Stimulated activated CD8-positive, alpha-beta memory T cell treated with anti-CD3 and anti-CD28 coated beads, Interleukin-12 subunit alpha, Interleukin-12 subunit beta, amount 100 ng/mL, for 24 hours (primary cell): Measurements from ENCODE around the gene ECEL1.
"Not testable (repeated sequence)": the region's sequence is repeated elsewhere in the genome, so short reads cannot be mapped to it uniquely, and the experiment has no call there.

Source experiments
- DNase-seq: peaks from one replicate; pipeline ENCODE4 v3.0.0-alpha.2; 2020; ENCODE audit errors: extremely low read depth

ECEL1 gene, protein sequence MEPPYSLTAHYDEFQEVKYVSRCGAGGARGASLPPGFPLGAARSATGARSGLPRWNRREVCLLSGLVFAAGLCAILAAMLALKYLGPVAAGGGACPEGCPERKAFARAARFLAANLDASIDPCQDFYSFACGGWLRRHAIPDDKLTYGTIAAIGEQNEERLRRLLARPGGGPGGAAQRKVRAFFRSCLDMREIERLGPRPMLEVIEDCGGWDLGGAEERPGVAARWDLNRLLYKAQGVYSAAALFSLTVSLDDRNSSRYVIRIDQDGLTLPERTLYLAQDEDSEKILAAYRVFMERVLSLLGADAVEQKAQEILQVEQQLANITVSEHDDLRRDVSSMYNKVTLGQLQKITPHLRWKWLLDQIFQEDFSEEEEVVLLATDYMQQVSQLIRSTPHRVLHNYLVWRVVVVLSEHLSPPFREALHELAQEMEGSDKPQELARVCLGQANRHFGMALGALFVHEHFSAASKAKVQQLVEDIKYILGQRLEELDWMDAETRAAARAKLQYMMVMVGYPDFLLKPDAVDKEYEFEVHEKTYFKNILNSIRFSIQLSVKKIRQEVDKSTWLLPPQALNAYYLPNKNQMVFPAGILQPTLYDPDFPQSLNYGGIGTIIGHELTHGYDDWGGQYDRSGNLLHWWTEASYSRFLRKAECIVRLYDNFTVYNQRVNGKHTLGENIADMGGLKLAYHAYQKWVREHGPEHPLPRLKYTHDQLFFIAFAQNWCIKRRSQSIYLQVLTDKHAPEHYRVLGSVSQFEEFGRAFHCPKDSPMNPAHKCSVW

GRCh38 chr2:232487385-232488096 is at the start of gene ECEL1:
Gene ECEL1, minus strand, starts transcription at chr2:232487834. Its CDS starts 1,181 bp downstream, at chr2:232486653.
- no peak for DNase-seq

GRCh38 chr2:232537079-232537478 is 49.4 kb upstream of the ECEL1 start:
- no peak for DNase-seq

DNA sequence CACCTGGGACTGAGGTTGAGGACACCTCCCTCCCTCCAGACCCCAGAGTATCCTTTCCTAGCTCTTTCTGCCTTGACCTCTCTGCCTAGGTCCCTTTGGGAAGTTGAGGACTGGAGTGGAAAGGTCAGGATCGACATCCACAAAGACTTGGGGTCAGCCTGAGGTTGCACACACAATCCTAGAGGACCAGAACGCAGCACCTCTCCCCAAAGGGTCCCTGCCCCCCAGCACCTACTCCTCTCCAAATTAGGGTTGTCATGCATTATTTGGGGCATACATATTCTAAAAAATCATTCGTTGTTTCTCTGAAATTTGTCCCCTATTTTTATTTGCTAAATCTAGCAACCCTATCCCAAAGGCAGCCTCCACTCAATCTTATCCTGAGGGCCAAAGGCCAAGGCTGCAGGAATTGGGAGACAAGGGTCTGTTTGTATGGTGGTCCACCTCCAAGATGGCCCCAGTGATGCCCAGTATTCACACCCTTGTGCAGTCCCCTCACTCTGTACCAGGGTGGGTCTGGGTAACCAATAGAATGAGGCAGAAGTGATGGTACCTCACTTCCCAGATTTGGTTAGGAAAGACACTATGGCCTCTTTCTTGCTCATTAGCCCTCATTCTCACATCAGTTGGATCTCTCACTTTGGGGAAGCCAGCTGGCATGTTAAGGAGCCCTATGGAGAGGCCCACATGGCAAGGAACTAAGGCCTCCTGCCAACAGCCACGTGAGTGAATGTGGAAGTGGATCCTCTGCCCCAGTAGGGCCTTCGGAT is 48.3 kb upstream of the ECEL1 start:
- no peak for DNase-seq

GRCh38 chr2:232534940-232535651 is 47.5 kb upstream of the ECEL1 start:
- no peak for DNase-seq

- no peak for DNase-seq
These were observed 46.5 kb upstream of the ECEL1 start for GRCh38 chr2:232533944-232534710.

DNA sequence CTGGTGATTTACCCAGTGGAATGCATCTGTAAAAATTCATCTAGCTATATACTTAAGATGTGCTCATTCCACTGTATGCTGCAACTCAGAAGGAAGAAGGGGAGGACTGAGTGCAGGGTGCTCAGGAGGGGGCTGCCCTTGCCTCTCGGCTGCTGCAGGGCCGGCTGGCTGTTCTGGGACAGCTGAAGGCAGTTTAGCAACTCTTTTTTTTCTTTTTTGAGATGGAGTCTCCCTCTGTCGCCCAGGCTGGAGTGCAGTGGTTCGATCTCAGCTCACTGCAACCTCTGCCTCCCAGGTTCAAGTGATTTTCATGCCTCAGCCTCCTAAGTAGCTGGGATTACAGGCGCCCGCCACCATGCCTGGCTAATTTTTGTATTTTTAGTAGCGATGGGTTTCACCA is 45.2 kb upstream of the ECEL1 start:
- DNase-seq = not testable (repeated sequence)

DNA sequence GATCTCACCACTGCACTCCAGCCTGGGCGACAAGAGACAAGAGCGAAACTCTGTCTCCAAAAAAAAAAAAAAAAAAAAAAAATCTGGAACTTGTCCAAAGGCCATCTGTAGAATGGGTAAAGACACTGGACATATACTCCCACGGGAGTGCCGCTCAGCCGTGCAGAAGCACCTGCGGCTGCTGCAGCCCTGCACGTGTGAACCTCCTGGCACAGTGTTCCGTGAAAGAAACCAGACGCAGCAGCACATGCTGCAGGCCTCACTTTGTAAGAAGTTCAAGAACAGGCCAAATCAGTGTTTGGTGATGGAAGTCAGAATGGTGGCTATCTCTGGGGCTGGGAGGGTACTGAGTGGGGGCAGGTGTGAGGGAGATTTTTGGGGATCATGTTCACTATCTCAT is 44.8 kb upstream of the ECEL1 start:
- no peak for DNase-seq

- DNase-seq = no peak
These were observed 43.1 kb upstream of the ECEL1 start for GRCh38 chr2:232530626-232531260.

DNA sequence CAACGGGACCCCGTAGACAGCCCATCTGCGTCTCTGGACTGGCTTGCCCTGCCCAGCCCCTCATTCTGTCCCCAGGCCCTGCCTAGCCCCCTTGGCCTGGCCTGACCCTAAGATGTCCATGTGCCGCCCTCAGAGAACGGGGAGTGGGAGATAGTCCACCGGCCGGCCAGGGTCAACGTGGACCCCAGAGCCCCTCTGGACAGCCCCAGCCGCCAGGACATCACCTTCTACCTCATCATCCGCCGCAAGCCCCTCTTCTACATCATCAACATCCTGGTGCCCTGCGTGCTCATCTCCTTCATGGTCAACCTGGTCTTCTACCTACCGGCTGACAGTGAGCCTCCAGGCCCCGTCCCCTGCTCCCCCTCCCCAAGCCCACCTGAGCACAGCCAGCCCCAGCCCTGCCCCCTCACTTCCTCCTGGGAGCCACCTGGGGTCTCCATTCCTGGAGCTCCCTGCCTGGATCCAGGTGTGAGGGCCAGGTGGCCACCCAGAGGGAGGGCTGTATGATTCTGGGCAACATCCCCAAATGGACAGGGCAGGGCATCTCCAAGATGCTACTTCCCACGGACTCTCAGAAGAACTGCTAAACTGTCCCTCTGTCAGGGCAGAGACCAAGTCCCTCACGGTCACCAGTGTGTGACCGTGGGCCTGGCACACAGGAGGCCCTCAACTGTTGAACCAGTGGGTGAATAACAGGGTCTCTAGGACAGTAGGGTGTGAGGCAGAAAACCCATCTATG is 42.3 kb upstream of the ECEL1 start:
- DNase-seq = no peak

GRCh38 chr2:232528746-232529460 is 41.3 kb upstream of the ECEL1 start:
- no peak for DNase-seq

DNA sequence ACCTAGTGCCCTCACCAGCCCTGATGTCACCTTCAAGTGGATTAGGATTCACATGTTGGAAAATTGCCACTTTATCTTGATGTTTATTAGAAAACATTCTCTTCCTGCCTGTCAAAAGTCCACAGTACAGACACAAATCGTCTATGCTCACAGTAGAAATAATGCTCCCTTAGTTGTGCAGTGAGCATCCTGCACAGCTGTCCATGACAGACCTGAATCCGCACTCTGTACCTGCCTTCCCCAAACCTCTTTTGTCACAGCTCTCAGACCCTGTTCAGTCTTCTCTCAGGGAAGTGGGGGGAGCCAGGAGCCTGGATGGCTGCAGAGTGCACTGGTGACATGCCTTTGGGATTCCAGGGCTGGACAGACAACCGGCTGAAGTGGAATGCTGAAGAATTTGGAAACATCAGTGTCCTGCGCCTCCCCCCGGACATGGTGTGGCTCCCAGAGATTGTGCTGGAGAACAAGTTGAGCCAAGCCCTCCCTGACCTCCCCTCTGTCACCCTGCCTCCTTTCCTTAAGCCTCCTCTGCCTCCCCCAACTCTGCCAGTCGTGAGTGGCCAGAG is 40.4 kb upstream of the ECEL1 start:
- DNase-seq = no peak

- no peak for DNase-seq
These were observed 38.8 kb upstream of the ECEL1 start for GRCh38 chr2:232526372-232526941.

DNA sequence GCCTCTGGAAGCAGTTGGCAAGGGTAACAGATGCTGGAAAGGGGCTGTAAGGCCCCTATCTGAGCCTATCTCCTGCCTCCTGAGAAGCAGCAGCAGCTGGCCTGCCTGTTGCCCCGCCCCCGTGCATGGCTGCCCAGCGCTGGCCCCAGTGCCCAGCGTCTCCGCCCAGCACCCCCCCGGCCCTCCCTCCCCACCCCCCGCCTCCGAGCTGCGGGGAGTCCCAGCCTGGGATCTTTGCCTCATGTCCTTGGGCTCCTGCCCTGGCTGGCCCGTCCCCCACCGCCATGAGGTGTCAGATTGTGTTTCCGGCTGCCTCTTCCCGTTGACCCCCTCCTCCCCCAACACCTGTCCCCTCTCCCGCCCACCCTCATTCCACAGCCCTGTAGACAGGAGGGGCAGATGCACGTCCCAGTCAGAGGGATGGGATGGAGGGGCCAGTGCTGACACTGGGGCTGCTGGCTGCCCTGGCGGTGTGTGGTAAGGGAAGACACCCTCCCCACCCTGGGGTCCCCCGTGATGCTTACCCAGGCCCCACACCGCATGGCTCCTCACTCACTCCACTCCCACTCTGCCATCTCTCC is 38.2 kb upstream of the ECEL1 start, which contains the start of gene CHRND:
TSS of gene CHRND (plus strand) at position 370 of the 581 bp plus-strand sequence. CDS start at position 426, 56 bp downstream.
- no peak for DNase-seq

GRCh38 chr2:232525199-232525598 is 37.6 kb upstream of the ECEL1 start:
- no peak for DNase-seq

DNA sequence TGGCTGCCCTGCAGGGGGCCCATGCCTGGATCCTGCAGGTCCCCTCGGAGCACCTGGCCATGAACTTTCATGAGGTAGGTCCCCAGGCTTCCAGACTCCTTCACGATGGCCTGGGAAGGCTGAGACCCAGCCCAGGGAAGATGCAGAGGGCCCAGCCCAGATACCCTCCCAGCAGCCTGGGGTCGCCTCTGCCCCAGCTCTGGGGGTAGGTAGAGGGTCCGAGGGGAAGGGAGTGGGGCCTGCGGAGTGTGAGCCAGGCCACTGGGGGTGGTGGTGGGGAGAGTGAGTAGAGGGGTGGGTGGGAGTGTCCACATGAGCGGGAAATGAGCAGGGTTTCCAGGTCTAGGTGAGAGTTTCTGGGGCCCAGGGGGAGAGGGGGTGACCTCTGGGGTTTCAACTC is 37.1 kb upstream of the ECEL1 start:
- no peak for DNase-seq

- no peak for DNase-seq
These were observed 36.3 kb upstream of the ECEL1 start for GRCh38 chr2:232523682-232524597.
